IMR-90 (cell line): ENCODE data around the gene AMOTL1. TPM values are rescaled to one million over a fixed set of nuclear protein-coding genes. Genes with fewer than 3 reads are reported as not detected.

Source experiments
- ATAC-seq: fragments of 200-7000 bp; cut with Tn5 transposase; 2 replicates; pipeline ENCODE4 v1.9.1; 2020; ENCODE audit warnings: low read depth, mild to moderate bottlenecking, moderate library complexity
- BruUV-seq: library from RNA; stranded (reverse); fragments of 400-500 nt; replicated peaks from 2 replicates; lab custom pipeline; 2021; lab: Mats Ljungman, UMichigan
- CTCF ChIA-PET: fragments of 300-600 bp; formaldehyde crosslinking; extraction: SDS; loops from one replicate; lab custom pipeline; 2021; ENCODE audit warnings: antibody characterized with exemption; lab: Yijun Ruan, JAX
- POLR2A ChIA-PET: fragments of 300-600 bp; sonication (Branson Sonifier 250); formaldehyde crosslinking; loops from one replicate; lab custom pipeline; 2022; ENCODE audit warnings: antibody characterized with exemption; ENCODE audit not compliant: unreplicated experiment; lab: Charles Lee
- DNase-seq: peaks from one replicate; pipeline ENCODE4 v3.0.0; 2013
- H2AFZ ChIP-seq: replicated peaks from 2 replicates; pipeline ENCODE3; 2013; ENCODE audit warnings: low read length, mild to moderate bottlenecking; ENCODE audit not compliant: poor library complexity
- H2AK5ac ChIP-seq: 2 replicates; pipeline ENCODE4 v1.6.1; 2013; ENCODE audit warnings: low read depth, low read length, inconsistent platforms
- H2AK9ac ChIP-seq: replicated peaks from 2 replicates; pipeline ENCODE3; 2013; ENCODE audit warnings: mild to moderate bottlenecking, low read depth, low read length, moderate library complexity; ENCODE audit not compliant: poor library complexity
- H2BK120ac ChIP-seq: 2 replicates; pipeline ENCODE4 v1.6.1; 2013; ENCODE audit warnings: low read depth, low read length, inconsistent platforms
- H2BK15ac ChIP-seq: 3 replicates; pipeline ENCODE4 v1.6.1; 2013; ENCODE audit warnings: low read depth, low read length, inconsistent platforms
- H2BK20ac ChIP-seq: 2 replicates; pipeline ENCODE4 v1.6.1; 2013; ENCODE audit warnings: low read depth, mild to moderate bottlenecking, inconsistent platforms, low read length, moderate library complexity
- H2BK5ac ChIP-seq: 2 replicates; pipeline ENCODE4 v1.6.1; 2013; ENCODE audit warnings: mild to moderate bottlenecking, low read depth, low read length, inconsistent platforms; ENCODE audit not compliant: poor library complexity, severe bottlenecking
- H3K14ac ChIP-seq: replicated peaks from 2 replicates; pipeline ENCODE4 v1.6.1; 2013; ENCODE audit warnings: low read depth, low read length, inconsistent platforms
- H3K18ac ChIP-seq: 2 replicates; pipeline ENCODE4 v1.6.1; 2013; ENCODE audit warnings: low read depth, low read length, control low read depth
- H3K23ac ChIP-seq: 2 replicates; pipeline ENCODE4 v1.6.1; 2013; ENCODE audit warnings: low read depth, low read length, inconsistent platforms
- H3K27ac ChIP-seq: 2 replicates; pipeline ENCODE4 v1.5.1; 2013; ENCODE audit warnings: mild to moderate bottlenecking, control low read depth, low read length; ENCODE audit not compliant: insufficient read depth
- H3K27me3 ChIP-seq: 2 replicates; pipeline ENCODE4 v1.6.1; 2013; ENCODE audit warnings: low read length; ENCODE audit not compliant: control insufficient read depth, insufficient read depth
- H3K36me3 ChIP-seq: 2 replicates; pipeline ENCODE4 v1.6.1; 2013; ENCODE audit warnings: low read length, mixed read lengths; ENCODE audit not compliant: control insufficient read depth, insufficient read depth
- H3K4ac ChIP-seq: 2 replicates; pipeline ENCODE4 v1.6.1; 2013; ENCODE audit warnings: low read depth, low read length, inconsistent platforms
- H3K4me1 ChIP-seq: 2 replicates; pipeline ENCODE4 v1.6.1; 2013; ENCODE audit warnings: low read length, mixed read lengths; ENCODE audit not compliant: control insufficient read depth, insufficient read depth
- H3K4me2 ChIP-seq: 2 replicates; pipeline ENCODE4 v1.6.1; 2013; ENCODE audit warnings: low read depth, mild to moderate bottlenecking, control low read depth, low read length, moderate library complexity
- H3K4me3 ChIP-seq: 2 replicates; pipeline ENCODE4 v1.5.1; 2013; ENCODE audit warnings: low read depth, mild to moderate bottlenecking, control low read depth, low read length, moderate library complexity; ENCODE audit not compliant: insufficient read depth
- H3K56ac ChIP-seq: 2 replicates; pipeline ENCODE4 v1.6.1; 2013; ENCODE audit warnings: low read length, inconsistent platforms; ENCODE audit not compliant: insufficient read depth; ENCODE audit errors: extremely low read depth
- H3K79me1 ChIP-seq, 2 experiments: 2 replicates each; pipeline ENCODE4 v1.6.1; 2013; ENCODE audit warnings: low read length in 2 of 2, inconsistent platforms in 1 of 2, low read depth in 1 of 2
- H3K9ac ChIP-seq: 2 replicates; pipeline ENCODE4 v1.6.1; 2013; ENCODE audit warnings: low read depth, low read length, control low read depth
- H3K9me1 ChIP-seq: 2 replicates; pipeline ENCODE4 v1.6.1; 2013; ENCODE audit warnings: low read length, inconsistent platforms; ENCODE audit not compliant: insufficient read depth
- H3K9me3 ChIP-seq: 2 replicates; pipeline ENCODE4 v1.6.1; 2013; ENCODE audit warnings: low read length; ENCODE audit not compliant: control insufficient read depth, insufficient read depth
- H4K20me1 ChIP-seq: 2 replicates; pipeline ENCODE4 v1.6.1; 2013; ENCODE audit warnings: low read length, inconsistent platforms; ENCODE audit not compliant: insufficient read depth
- H4K5ac ChIP-seq: 2 replicates; pipeline ENCODE4 v1.6.1; 2013; ENCODE audit warnings: mild to moderate bottlenecking, low read depth, low read length, control low read depth
- H4K8ac ChIP-seq, 2 experiments: 2 replicates each; pipeline ENCODE4 v1.6.1; 2013; ENCODE audit warnings: low read depth in 2 of 2, low read length in 2 of 2, control low read depth in 1 of 2, inconsistent platforms in 1 of 2
- H4K91ac ChIP-seq: 2 replicates; pipeline ENCODE4 v1.6.1; 2013; ENCODE audit warnings: low read depth, low read length, inconsistent platforms; ENCODE audit not compliant: insufficient read depth
- BHLHE40 ChIP-seq: fragments of 150-350 bp; IDR thresholded peaks from 2 replicates; pipeline ENCODE4 v1.6.1; 2016; ENCODE audit warnings: mild to moderate bottlenecking, low read depth, low read length
- CEBPB ChIP-seq: IDR thresholded peaks from 2 replicates; pipeline ENCODE4 v1.6.1; 2012; ENCODE audit warnings: low read depth, low read length, improper control_type of control experiment
- CHD1 ChIP-seq: IDR thresholded peaks from 2 replicates; pipeline ENCODE4 v1.6.1; 2012; ENCODE audit warnings: low read depth, low read length, improper control_type of control experiment
- ELK1 ChIP-seq: fragments of 150-350 bp; IDR thresholded peaks from 2 replicates; pipeline ENCODE4 v1.6.1; 2016; ENCODE audit warnings: low read depth, mild to moderate bottlenecking, low read length, moderate library complexity, borderline replicate concordance
- FOS ChIP-seq: fragments of 150-350 bp; IDR thresholded peaks from 2 replicates; pipeline ENCODE4 v1.6.1; 2016; ENCODE audit warnings: low read depth, low read length
- MAFK ChIP-seq: IDR thresholded peaks from 2 replicates; pipeline ENCODE4 v1.6.1; 2012; ENCODE audit warnings: low read depth, low read length, improper control_type of control experiment
- MXI1 ChIP-seq: IDR thresholded peaks from 2 replicates; pipeline ENCODE4 v1.6.1; 2012; ENCODE audit warnings: low read depth, mild to moderate bottlenecking, low read length, moderate library complexity, borderline replicate concordance
- NFE2L2 ChIP-seq: fragments of 150-350 bp; IDR thresholded peaks from 2 replicates; pipeline ENCODE4 v1.6.1; 2016; ENCODE audit warnings: low read depth, mild to moderate bottlenecking, low read length
- POLR2A ChIP-seq: IDR thresholded peaks from 2 replicates; pipeline ENCODE4 v1.6.1; 2012; ENCODE audit warnings: mild to moderate bottlenecking, low read depth, low read length
- RAD21 ChIP-seq: IDR thresholded peaks from 2 replicates; pipeline ENCODE4 v1.6.1; 2012; ENCODE audit warnings: low read length, improper control_type of control experiment
- RFX5 ChIP-seq: IDR thresholded peaks from 2 replicates; pipeline ENCODE4 v1.8.0; 2012; ENCODE audit warnings: low read depth, mild to moderate bottlenecking, low read length, moderate library complexity
- SMC3 ChIP-seq: fragments of 150-350 bp; IDR thresholded peaks from 2 replicates; pipeline ENCODE4 v1.6.1; 2016; ENCODE audit warnings: low read depth, mild to moderate bottlenecking, antibody characterized with exemption, low read length, moderate library complexity
- WGBS, 2 experiments: methylation state at CpG; one replicate each; pipeline versions ENCODE4 v1.1.5 to v1.1.7; 2013; ENCODE audit warnings: missing lambda C conversion rate in 2 of 2; ENCODE audit not compliant: insufficient read length in 1 of 2; ENCODE audit errors: extremely low coverage in 2 of 2; 5-methylcytosine and 5-hydroxymethylcytosine counted together
- dilution Hi-C: fragments of 300-500 bp; cut with HindIII; formaldehyde crosslinking; loops from one replicate; pipeline ENCODE4 v1.14.3; 2018; ENCODE audit warnings: low sequenced_read_pairs; ENCODE audit not compliant: unreplicated experiment
- in situ Hi-C: fragments of 300-500 bp; cut with MboI; formaldehyde crosslinking; loops from 3 replicates; pipeline ENCODE4 v1.14.3; 2019; ENCODE audit warnings: low sequenced_read_pairs, inconsistent platforms, mixed read lengths
- intact Hi-C: fragments of 100-400 bp; cut with micrococcal nuclease; formaldehyde crosslinking; loops from 2 replicates; pipeline ENCODE4 v1.10.0; 2022
- polyA plus RNA-seq, 3 experiments: library from polyadenylated mRNA; depleted of rRNA; stranded (reverse); fragments of >200 nt; gene quantifications; 2 replicates each; pipeline ENCODE4 v1.2.3, GENCODE V29; 2012; ENCODE audit warnings: low replicate concordance in 1 of 3
- total RNA-seq: library from RNA; depleted of rRNA; stranded (reverse); fragments of >200 nt; gene quantifications from 2 replicates; pipeline ENCODE4 v1.2.3, GENCODE V29; 2012
- TF ChIP-seq, protein P1 (sequence below): fragments of 150-350 bp; IDR thresholded peaks from 2 replicates; pipeline ENCODE4 v1.6.1; 2017; ENCODE audit warnings: mild to moderate bottlenecking, antibody characterized with exemption, low read length, low read depth

Gene AMOTL1
- total and polyA plus RNA-seq, 2 of the 4 experiments (the other 2 are of a cell fraction): 18.6 to 49.5 TPM

DNA sequence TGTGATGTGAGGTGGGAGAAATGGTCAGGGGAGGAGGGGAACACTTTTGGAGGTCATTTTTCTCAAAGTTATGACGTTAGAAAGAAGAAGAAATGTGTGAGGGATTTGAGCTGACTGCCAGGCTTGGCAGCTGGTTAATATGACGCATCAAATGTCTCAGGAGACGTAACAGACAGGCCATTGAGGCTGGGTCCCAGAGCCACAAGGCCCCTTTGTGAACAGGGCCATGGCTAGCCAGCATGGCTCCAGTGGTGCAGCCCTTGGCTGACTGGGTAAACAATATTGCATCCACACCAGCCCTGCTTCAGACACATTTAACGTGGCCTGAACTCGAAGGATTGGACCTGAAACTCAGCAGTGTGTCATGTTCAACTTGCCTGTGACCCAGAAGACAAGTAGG is 34.3 kb downstream of the AMOTL1 start:
- Histone ChIP-seq H2BK5ac (no peak overlapping the region), H3K56ac (no peak overlapping the region), H3K36me3 (peaks cover 36% of the 10 kb centered on the region), H3K18ac (peak overlapping the region; percentile 20; the same call in 1 of the 2 replicates), H3K4ac (peak overlapping the region; percentile 43; the same call in 1 of the 2 replicates), H3K4me3 (no peak overlapping the region), H3K4me1 (peaks cover 21% of the 10 kb centered on the region), H2AK9ac (no peak overlapping the region), H4K5ac (no peak overlapping the region), H3K9me1 (peaks cover 39% of the 10 kb centered on the region), H3K23ac (peak overlapping the region; percentile 42; the same call in 1 of the 2 replicates), H2AFZ (peak overlapping the region; percentile 18), H3K4me2 (no peak overlapping the region), H4K8ac (peak overlapping the region in 1 of 2 experiments; percentile 3; a peak in 2 of 4 replicates), H3K27me3 (no peaks in the 10 kb centered on the region), H4K91ac (0 out of 2 replicates have a peak overlapping the region, but pooled peaks have one; percentile 11), H3K27ac (no peak overlapping the region), H3K14ac (no peak overlapping the region), H3K9me3 (no peaks in the 10 kb centered on the region), H2BK15ac (peak overlapping the region; percentile 31; the same call in 1 of the 3 replicates), H2BK20ac (peak overlapping the region; percentile 4; the same call in 1 of the 2 replicates), H4K20me1 (peaks cover 17% of the 10 kb centered on the region; the same call in 1 of the 2 replicates), H2BK120ac (peak overlapping the region; percentile 12; the same call in 1 of the 2 replicates), H2AK5ac (peak overlapping the region; percentile 2), H3K9ac (no peak overlapping the region), H3K79me1 (peaks cover 32 to 90% of the 10 kb centered on the region in 2 experiments)
- TF ChIP-seq CEBPB (no peak), MAFK (no peak), POLR2A (no peak), RAD21 (no peak), ELK1 (no peak), CHD1 (no peak), SMC3 (no peak), BHLHE40 (no peak), FOS (no peak), MXI1 (no peak), NFE2L2 (no peak), RFX5 (no peak)
- TF ChIP-seq, protein P1, sequence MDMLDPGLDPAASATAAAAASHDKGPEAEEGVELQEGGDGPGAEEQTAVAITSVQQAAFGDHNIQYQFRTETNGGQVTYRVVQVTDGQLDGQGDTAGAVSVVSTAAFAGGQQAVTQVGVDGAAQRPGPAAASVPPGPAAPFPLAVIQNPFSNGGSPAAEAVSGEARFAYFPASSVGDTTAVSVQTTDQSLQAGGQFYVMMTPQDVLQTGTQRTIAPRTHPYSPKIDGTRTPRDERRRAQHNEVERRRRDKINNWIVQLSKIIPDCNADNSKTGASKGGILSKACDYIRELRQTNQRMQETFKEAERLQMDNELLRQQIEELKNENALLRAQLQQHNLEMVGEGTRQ: no peak
- intact Hi-C loops: no loop called here
- BruUV-seq: no TSS peak
- WGBS, 2 experiments: 49% methylated on average over 2 of the region's 5 CpGs; no CpG with 5 or more reads in 1 of the 2 experiments
- POLR2A ChIA-PET: no interaction called here
- ATAC-seq (no peak), DNase-seq (no peak)
- CTCF ChIA-PET: no interaction called here
- in situ Hi-C loops: no loop called here
- dilution Hi-C loops: no loop called here
